Keratinocyte (primary cell): ENCODE data around the gene UBE3A. TPM values are rescaled to one million over a fixed set of nuclear protein-coding genes. Genes with fewer than 3 reads are reported as not detected.
A peak's percentile ranks its signal among the peaks of the same experiment; 100 is the strongest.

Experiments used
- DNase-seq: peaks from one replicate; pipeline ENCODE4 v3.0.0-alpha.2; 2011; ENCODE audit warnings: low read depth, missing footprints, low spot score
- FAIRE-seq: peaks from 2 replicates; lab custom pipeline; 2011; peaks lifted over from hg19 to GRCh38; lab: Jason Lieb, UNC
- H2AFZ ChIP-seq: 2 replicates; pipeline ENCODE4 v1.6.0; 2012; ENCODE audit warnings: low read length, control low read depth, inconsistent platforms; ENCODE audit not compliant: control insufficient read depth
- H3K27ac ChIP-seq: 2 replicates; pipeline ENCODE4 v1.5.1; 2011; ENCODE audit warnings: low read length; ENCODE audit not compliant: control insufficient read depth, insufficient read depth
- H3K27me3 ChIP-seq: 3 replicates; pipeline ENCODE4 v1.6.0; 2011; ENCODE audit warnings: low read length; ENCODE audit not compliant: control insufficient read depth, insufficient read depth; ENCODE audit errors: extremely low read depth
- H3K36me3 ChIP-seq, 2 experiments: 2 replicates in 1 of 2; 3 replicates in 1 of 2; pipeline ENCODE4 v1.5.1; 2011; ENCODE audit warnings: low read length in 2 of 2, mild to moderate bottlenecking in 1 of 2; ENCODE audit not compliant: control insufficient read depth in 2 of 2, insufficient read depth in 2 of 2; ENCODE audit errors: extremely low read depth in 1 of 2
- H3K4me1 ChIP-seq: 3 replicates; pipeline ENCODE4 v1.5.1; 2011; ENCODE audit warnings: low read length; ENCODE audit not compliant: control insufficient read depth, insufficient read depth; ENCODE audit errors: extremely low read depth
- H3K4me2 ChIP-seq: 3 replicates; pipeline ENCODE4 v1.6.0; 2011; ENCODE audit warnings: low read depth, low read length; ENCODE audit not compliant: control insufficient read depth, insufficient read depth; ENCODE audit errors: extremely low read depth
- H3K4me3 ChIP-seq, 3 experiments: fragments of 200-600 bp in 1 of 3; sonication (generic) in 1 of 3; 2 replicates in 2 of 3; 3 replicates in 1 of 3; pipeline ENCODE4 v1.5.1; 2011 to 2016; ENCODE audit warnings: low read length in 3 of 3, mild to moderate bottlenecking in 3 of 3, control low read depth in 2 of 3, inconsistent platforms in 1 of 3, low read depth in 1 of 3, mixed read lengths in 1 of 3, mixed run types in 1 of 3, moderate library complexity in 1 of 3; ENCODE audit not compliant: control insufficient read depth in 2 of 3, insufficient read depth in 2 of 3; ENCODE audit errors: extremely low read depth in 1 of 3
- H3K79me2 ChIP-seq: 2 replicates; pipeline ENCODE4 v1.6.0; 2012; ENCODE audit warnings: low read length; ENCODE audit not compliant: control insufficient read depth, insufficient read depth
- H3K9ac ChIP-seq: 3 replicates; pipeline ENCODE4 v1.6.0; 2011; ENCODE audit warnings: low read length; ENCODE audit not compliant: control insufficient read depth, insufficient read depth; ENCODE audit errors: extremely low read depth
- H3K9me1 ChIP-seq: 3 replicates; pipeline ENCODE4 v1.6.0; 2011; ENCODE audit warnings: low read length; ENCODE audit not compliant: control insufficient read depth, insufficient read depth; ENCODE audit errors: extremely low read depth
- H3K9me3 ChIP-seq: 2 replicates; pipeline ENCODE4 v1.5.1; 2012; ENCODE audit warnings: low read depth, low read length; ENCODE audit not compliant: control insufficient read depth
- H4K20me1 ChIP-seq: 3 replicates; pipeline ENCODE4 v1.6.0; 2011; ENCODE audit warnings: low read length; ENCODE audit not compliant: control insufficient read depth, insufficient read depth; ENCODE audit errors: extremely low read depth
- CTCF ChIP-seq, 3 experiments: IDR thresholded peaks in 1 of 3; conservative IDR thresholded peaks in 1 of 3; optimal IDR thresholded peaks in 1 of 3; 2 replicates in 2 of 3; 3 replicates in 1 of 3; pipeline versions ENCODE3 to v1.5.1; 2011; ENCODE audit warnings: low read length in 3 of 3, mild to moderate bottlenecking in 3 of 3, moderate library complexity in 2 of 3, control low read depth in 1 of 3, inconsistent platforms in 1 of 3; ENCODE audit not compliant: insufficient read depth in 2 of 3; ENCODE audit errors: extremely low read depth in 1 of 3
- EZH2 ChIP-seq: IDR thresholded peaks from one replicate; pipeline ENCODE4 v1.6.1; 2012; ENCODE audit warnings: inconsistent platforms, mild to moderate bottlenecking, low read length, moderate library complexity
- dilution Hi-C: fragments of 300-500 bp; cut with MboI; formaldehyde crosslinking; loops from one replicate; pipeline ENCODE4 v1.7.0; 2020; ENCODE audit warnings: low sequenced_read_pairs; ENCODE audit not compliant: extremely low pct_ligation_motif_present
- polyA plus RNA-seq, 5 experiments: library from polyadenylated mRNA; depleted of rRNA in 3 of 5; stranded (reverse) in 3 of 5; stranded (forward) in 1 of 5; unstranded in 1 of 5; fragments of >200 nt; gene quantifications; 1 replicate in 1 of 5; 2 replicates in 3 of 5; 3 replicates in 1 of 5; pipeline versions ENCODE4 v1.2.1 to v1.2.3, GENCODE V29; 2011 to 2012; ENCODE audit warnings: missing spikeins in 2 of 5, low read depth in 1 of 5, low replicate concordance in 1 of 5

UBE3A gene
- polyA plus RNA-seq, 1 donor (not counting 4 experiments of a cell fraction or from before 2014, with no cell fraction given): 45.0 TPM

GRCh38 chr15:25437777-25438600 is 835 bp downstream of the UBE3A start:
- no peak for FAIRE-seq
- H3K79me2 ChIP-seq: peaks cover 58% of the 10 kb centered on the region
- no peaks in the 10 kb centered on the region for H3K9me3 ChIP-seq
- TF ChIP-seq CTCF (optimal IDR thresholded peaks at IDR 0.05 in 1 of 3, IDR thresholded peaks at IDR 0.05 in 1 of 3, conservative IDR thresholded peaks at IDR 0.05 in 1 of 3; ENCODE audit: extremely low read depth in 1 of 3, insufficient read depth in 2 of 3, low read length in 3 of 3): peak in 2 of 3 experiments; percentile 39 to 71
- TF ChIP-seq EZH2: no peak
- no peaks in the 10 kb centered on the region for H3K36me3 ChIP-seq
- peak overlapping the region; percentile 93 for H3K9ac ChIP-seq
- no peak for DNase-seq
- H3K4me1 ChIP-seq: peaks cover 15% of the 10 kb centered on the region
- H3K27ac ChIP-seq: peak overlapping the region; percentile 86
- peaks cover 6% of the 10 kb centered on the region for H4K20me1 ChIP-seq
- H3K4me3 ChIP-seq: peak overlapping the region; percentile 91 to 93 (median 92)
- H3K27me3 ChIP-seq: no peaks in the 10 kb centered on the region
- H2AFZ ChIP-seq: peak overlapping the region; percentile 87
- H3K9me1 ChIP-seq: no peaks in the 10 kb centered on the region
- dilution Hi-C loops: no loop called here
- H3K4me2 ChIP-seq: peak overlapping the region; percentile 88

- dilution Hi-C loops: no loop called here
- no peaks in the 10 kb centered on the region for H3K9me3 ChIP-seq
- H3K79me2 ChIP-seq: peaks cover 71% of the 10 kb centered on the region
- H3K36me3 ChIP-seq: no peaks in the 10 kb centered on the region
- H2AFZ ChIP-seq: no peak overlapping the region
- TF ChIP-seq EZH2: no peak
- no peak for TF ChIP-seq CTCF (optimal IDR thresholded peaks at IDR 0.05 in 1 of 3, IDR thresholded peaks at IDR 0.05 in 1 of 3, conservative IDR thresholded peaks at IDR 0.05 in 1 of 3; ENCODE audit: extremely low read depth in 1 of 3, insufficient read depth in 2 of 3, low read length in 3 of 3)
- H3K4me2 ChIP-seq: peak overlapping the region; percentile 88
- no peaks in the 10 kb centered on the region for H3K9me1 ChIP-seq
- H4K20me1 ChIP-seq: peaks cover 6% of the 10 kb centered on the region
- H3K4me1 ChIP-seq: peaks cover 15% of the 10 kb centered on the region
- FAIRE-seq: no peak
- H3K4me3 ChIP-seq: peak overlapping the region in 2 of 3 experiments; percentile 91 to 92
- H3K27me3 ChIP-seq: no peaks in the 10 kb centered on the region
- peak overlapping the region; percentile 93 for H3K9ac ChIP-seq
- no peak overlapping the region for H3K27ac ChIP-seq
- no peak for DNase-seq
Observed at GRCh38 chr15:25436707-25437106, 2.1 kb downstream of the UBE3A start.
